Type B pancreatic cell (in vitro differentiated cells): ENCODE measurements around the gene FBXO17. TPM values are rescaled to one million over a fixed set of nuclear protein-coding genes. Genes with fewer than 3 reads are reported as not detected.
A peak's percentile ranks its signal among the peaks of the same experiment; 100 is the strongest.

Experiments used
- DNase-seq: peaks from one replicate; pipeline ENCODE4 v3.0.0; 2021; ENCODE audit warnings: mixed read lengths; ENCODE audit not compliant: unreplicated experiment; ENCODE audit errors: extremely low spot score
- H3K27ac Mint-ChIP-seq: 2 replicates; pipeline ENCODE4 v1.8.0; 2021; ENCODE audit warnings: mild to moderate bottlenecking, mixed read lengths
- H3K27me3 Mint-ChIP-seq: 2 replicates; pipeline ENCODE4 v1.8.0; 2021; ENCODE audit warnings: mixed read lengths
- H3K36me3 Mint-ChIP-seq: 2 replicates; pipeline ENCODE4 v1.8.0; 2021; ENCODE audit warnings: mixed read lengths
- H3K4me1 Mint-ChIP-seq: one replicate; pipeline ENCODE4 v1.8.0; 2021; ENCODE audit warnings: mixed read lengths; ENCODE audit not compliant: unreplicated experiment
- H3K4me3 Mint-ChIP-seq: 2 replicates; pipeline ENCODE4 v1.8.0; 2021; ENCODE audit warnings: mild to moderate bottlenecking, mixed read lengths
- H3K9me3 Mint-ChIP-seq: 2 replicates; pipeline ENCODE4 v1.8.0; 2021; ENCODE audit warnings: mixed read lengths
- total RNA-seq: library from RNA; stranded (reverse); gene quantifications from 2 replicates; pipeline ENCODE4 v1.2.1, GENCODE V29; 2021; ENCODE audit warnings: low replicate concordance
- TF ChIP-seq, protein P1 (sequence below): fragments of 200-600 bp; sonication (generic); conservative IDR thresholded peaks from 2 replicates; pipeline ENCODE4 v1.5.0; 2021; ENCODE audit warnings: antibody characterized with exemption, mild to moderate bottlenecking

FBXO17 gene
- total RNA-seq, 1 donor from 2014 or later = 26.0 TPM

DNA sequence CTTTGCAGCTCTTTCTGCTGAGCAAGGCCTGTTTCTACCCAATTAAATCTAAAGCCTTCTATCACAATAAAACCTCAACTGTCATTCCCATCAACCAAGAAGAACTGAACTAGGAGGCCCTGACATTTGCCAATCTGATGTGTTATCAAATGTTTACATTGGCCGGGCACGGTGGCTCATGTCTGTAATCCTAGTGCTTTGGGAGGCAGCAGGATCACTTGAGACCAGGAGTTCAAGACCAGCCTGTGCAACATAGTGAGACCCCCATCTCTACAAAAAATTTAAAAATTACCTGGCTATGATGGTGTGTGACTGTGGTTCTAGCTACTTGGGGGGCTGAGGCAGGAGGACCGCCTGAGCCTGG is 2.8 kb upstream of the FBXO17 start:
- peaks cover 31% of the 10 kb centered on the region for H3K4me1 Mint-ChIP-seq

DNA sequence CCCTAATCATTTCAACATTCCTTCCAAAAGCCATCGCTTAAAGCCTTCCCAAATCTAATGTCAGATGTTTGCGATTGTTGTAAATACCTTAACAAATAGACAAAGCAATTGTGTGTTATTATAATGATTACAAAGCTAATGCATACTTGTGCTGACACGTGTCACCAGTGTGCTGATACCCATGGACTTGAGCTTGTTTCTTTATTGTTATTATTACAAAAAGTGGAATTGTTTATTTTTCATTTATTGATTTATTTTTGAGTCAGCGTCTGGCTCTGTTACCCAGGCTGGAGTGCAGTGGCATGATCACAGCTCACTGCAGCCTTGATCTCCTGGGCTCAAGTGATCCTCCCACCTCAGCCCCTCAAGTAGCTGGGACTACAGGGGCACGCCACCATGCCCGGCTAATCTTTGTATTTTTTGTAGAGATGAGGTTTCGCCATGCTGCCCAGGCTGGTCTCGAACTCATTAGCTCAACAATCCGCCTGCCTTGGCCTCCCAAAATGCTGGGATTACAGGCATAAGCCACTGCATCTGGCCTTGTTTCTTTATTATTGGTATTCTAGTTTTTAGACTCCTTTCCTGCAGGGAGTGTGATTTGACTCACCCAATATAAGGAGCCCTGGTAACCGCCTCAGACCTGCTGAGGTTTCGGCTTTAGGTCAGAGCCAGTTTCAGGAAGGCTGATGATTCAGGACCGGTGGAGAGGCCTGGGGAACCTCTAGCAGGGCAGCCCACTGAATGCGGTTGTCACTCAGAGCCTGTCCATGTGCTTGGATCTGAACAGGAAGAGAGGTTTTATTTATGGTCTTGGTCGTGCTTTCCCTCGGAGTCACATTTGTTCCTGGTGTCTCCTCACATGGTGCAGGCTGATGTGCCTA is 2.1 kb upstream of the FBXO17 start:
- Mint-ChIP-seq H3K9me3 (no peaks in the 10 kb centered on the region), H3K4me1 (peaks cover 31% of the 10 kb centered on the region), H3K27ac (peak overlapping the region; percentile 24), H3K36me3 (no peaks in the 10 kb centered on the region), H3K27me3 (no peaks in the 10 kb centered on the region), H3K4me3 (peak overlapping the region; percentile 61)
- DNase-seq = no peak
- TF ChIP-seq, protein P1, sequence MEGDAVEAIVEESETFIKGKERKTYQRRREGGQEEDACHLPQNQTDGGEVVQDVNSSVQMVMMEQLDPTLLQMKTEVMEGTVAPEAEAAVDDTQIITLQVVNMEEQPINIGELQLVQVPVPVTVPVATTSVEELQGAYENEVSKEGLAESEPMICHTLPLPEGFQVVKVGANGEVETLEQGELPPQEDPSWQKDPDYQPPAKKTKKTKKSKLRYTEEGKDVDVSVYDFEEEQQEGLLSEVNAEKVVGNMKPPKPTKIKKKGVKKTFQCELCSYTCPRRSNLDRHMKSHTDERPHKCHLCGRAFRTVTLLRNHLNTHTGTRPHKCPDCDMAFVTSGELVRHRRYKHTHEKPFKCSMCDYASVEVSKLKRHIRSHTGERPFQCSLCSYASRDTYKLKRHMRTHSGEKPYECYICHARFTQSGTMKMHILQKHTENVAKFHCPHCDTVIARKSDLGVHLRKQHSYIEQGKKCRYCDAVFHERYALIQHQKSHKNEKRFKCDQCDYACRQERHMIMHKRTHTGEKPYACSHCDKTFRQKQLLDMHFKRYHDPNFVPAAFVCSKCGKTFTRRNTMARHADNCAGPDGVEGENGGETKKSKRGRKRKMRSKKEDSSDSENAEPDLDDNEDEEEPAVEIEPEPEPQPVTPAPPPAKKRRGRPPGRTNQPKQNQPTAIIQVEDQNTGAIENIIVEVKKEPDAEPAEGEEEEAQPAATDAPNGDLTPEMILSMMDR = no peak

More for the DNA sequence above, 2.8 kb upstream of the FBXO17 start:
- Mint-ChIP-seq H3K36me3 (no peaks in the 10 kb centered on the region), H3K9me3 (no peaks in the 10 kb centered on the region), H3K27ac (no peak overlapping the region), H3K4me3 (no peak overlapping the region), H3K27me3 (no peaks in the 10 kb centered on the region)
- TF ChIP-seq, protein P1 = no peak
- DNase-seq = no peak

GRCh38 chr19:38975861-38976271 is 324 bp upstream of the FBXO17 start:
- Mint-ChIP-seq H3K4me1 (peaks cover 31% of the 10 kb centered on the region), H3K27ac (peak overlapping the region; percentile 83), H3K27me3 (no peaks in the 10 kb centered on the region), H3K36me3 (no peaks in the 10 kb centered on the region), H3K9me3 (no peaks in the 10 kb centered on the region), H3K4me3 (peak overlapping the region; percentile 97)
- TF ChIP-seq, protein P1 = no peak
- DNase-seq = no peak

DNA sequence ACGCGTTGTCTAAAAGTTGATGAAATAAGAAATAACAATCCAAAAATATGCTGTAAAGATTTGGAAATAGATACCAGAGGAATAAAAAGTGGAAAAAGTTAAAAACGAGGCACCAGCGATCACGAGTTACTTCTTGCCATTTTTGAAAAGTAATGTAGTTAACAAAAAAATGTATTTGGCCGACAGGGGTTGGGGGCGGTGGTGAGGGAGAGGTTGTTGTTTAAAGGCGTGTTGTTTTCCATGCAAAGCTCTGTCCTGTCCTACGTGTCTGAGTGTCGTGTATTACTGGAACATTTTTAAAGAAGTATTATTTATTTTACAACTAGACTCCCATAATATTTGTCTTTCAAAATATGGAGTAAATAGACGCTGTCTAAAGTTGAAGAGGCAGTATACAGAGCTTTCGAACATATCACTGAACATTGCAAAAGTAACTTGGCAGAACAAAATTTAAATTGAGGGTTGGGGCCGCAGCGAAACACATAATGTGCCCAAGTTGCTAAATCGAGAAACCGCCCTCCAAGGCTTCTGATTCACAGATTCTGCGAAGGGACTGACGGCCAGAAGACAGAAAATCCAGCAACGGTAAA is 823 bp downstream of the FBXO17 start:
- Mint-ChIP-seq H3K27ac (peak overlapping the region; percentile 90), H3K9me3 (no peaks in the 10 kb centered on the region), H3K27me3 (no peaks in the 10 kb centered on the region), H3K4me1 (peaks cover 31% of the 10 kb centered on the region), H3K4me3 (peak overlapping the region; percentile 97), H3K36me3 (no peaks in the 10 kb centered on the region)
- TF ChIP-seq, protein P1 = peak; percentile 51
- DNase-seq = no peak

DNA sequence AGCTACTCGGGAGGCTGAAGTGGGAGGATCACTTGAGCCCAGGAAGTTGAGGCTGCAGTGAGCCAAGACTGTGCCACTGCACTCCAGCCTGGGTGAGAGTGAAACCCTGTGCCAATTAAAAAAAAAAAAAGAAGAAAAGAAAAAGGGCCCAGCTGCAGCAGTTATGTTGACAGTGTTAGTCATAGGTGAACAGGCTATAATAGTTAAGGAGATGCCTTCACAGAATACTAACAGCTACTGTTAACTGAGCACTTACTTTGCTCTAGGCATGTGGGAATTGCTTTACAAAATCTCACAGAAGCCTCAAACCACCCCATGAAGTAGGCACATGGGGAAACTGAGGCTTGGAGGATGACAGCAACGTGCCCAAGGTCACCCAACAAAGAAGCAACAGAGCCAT is 3.9 kb downstream of the FBXO17 start:
- no peaks in the 10 kb centered on the region for H3K9me3 Mint-ChIP-seq
- peaks cover 3% of the 10 kb centered on the region for H3K36me3 Mint-ChIP-seq
- H3K27ac Mint-ChIP-seq = no peak overlapping the region
- H3K4me3 Mint-ChIP-seq = no peak overlapping the region
- TF ChIP-seq, protein P1 = no peak
- DNase-seq = no peak
- peaks cover 18% of the 10 kb centered on the region for H3K4me1 Mint-ChIP-seq
- H3K27me3 Mint-ChIP-seq = no peaks in the 10 kb centered on the region
